GM06990 (cell line): ENCODE results near the gene CD164L2.

ENCODE experiments used
- DNase-seq: peaks from one replicate; pipeline ENCODE4 v3.0.0-alpha.2; 2011; ENCODE audit not compliant: insufficient read length; ENCODE audit errors: extremely low read depth
- H3K27me3 ChIP-seq: replicated peaks from 2 replicates; pipeline ENCODE4 v1.6.0; 2011; ENCODE audit warnings: low read length; ENCODE audit not compliant: control insufficient read depth, insufficient read depth
- H3K36me3 ChIP-seq: 2 replicates; pipeline ENCODE4 v1.5.1; 2011; ENCODE audit warnings: low read length; ENCODE audit not compliant: control insufficient read depth, insufficient read depth
- H3K4me3 ChIP-seq: replicated peaks from 2 replicates; pipeline ENCODE4 v1.5.1; 2011; ENCODE audit warnings: low read depth, mild to moderate bottlenecking, control low read depth, low read length
- CTCF ChIP-seq: IDR thresholded peaks from 2 replicates; pipeline ENCODE4 v1.5.1; 2011; ENCODE audit warnings: low read length, control low read depth, mild to moderate bottlenecking, inconsistent platforms; ENCODE audit not compliant: insufficient read depth, poor library complexity, severe bottlenecking

The CD164L2 gene

GRCh38 chr1:27332536-27333281, 50.4 kb downstream of the CD164L2 start:
- H3K4me3 ChIP-seq = no peak overlapping the region
- peaks cover 48% of the 10 kb centered on the region for H3K36me3 ChIP-seq
- H3K27me3 ChIP-seq = no peaks in the 10 kb centered on the region
- DNase-seq = no peak
- peak; percentile 87 for TF ChIP-seq CTCF

- TF ChIP-seq CTCF = no peak
- peaks cover 48% of the 10 kb centered on the region for H3K36me3 ChIP-seq
- no peak overlapping the region for H3K4me3 ChIP-seq
- DNase-seq = no peak
- no peaks in the 10 kb centered on the region for H3K27me3 ChIP-seq
These were observed 51.2 kb downstream of the CD164L2 start for GRCh38 chr1:27331922-27332321.

GRCh38 chr1:27331426-27331825, 51.7 kb downstream of the CD164L2 start:
- Histone ChIP-seq H3K36me3 (peaks cover 47% of the 10 kb centered on the region), H3K4me3 (no peak overlapping the region), H3K27me3 (no peaks in the 10 kb centered on the region)
- DNase-seq = no peak
- TF ChIP-seq CTCF = no peak

- H3K4me3 ChIP-seq = no peak overlapping the region
- no peak for TF ChIP-seq CTCF
- no peak for DNase-seq
- H3K27me3 ChIP-seq = no peaks in the 10 kb centered on the region
- H3K36me3 ChIP-seq = peaks cover 42% of the 10 kb centered on the region
These were observed 52.3 kb downstream of the CD164L2 start for GRCh38 chr1:27330786-27331185.
